ENCODE measurements around the gene ATP5PO. TPM values are rescaled to one million over a fixed set of nuclear protein-coding genes. Genes with fewer than 3 reads are reported as not detected.

ATP5PO gene
- total and polyA plus RNA-seq, 2 of the 8 experiments (the other 6 are each of a cell fraction or from before 2014, with no cell fraction given), result 251 to 267 TPM

- no peak for TF ChIP-seq FOSL1 (IDR thresholded peaks at IDR 0.05; ENCODE audit: insufficient read depth, low read depth, low read length)
These were observed 5.8 kb downstream of the ATP5PO start (continued) for GRCh38 chr21:33909756-33910155.
